Measurements from ENCODE around the gene P3R3URF.

- TF ChIP-seq POLR2A (IDR thresholded peaks at IDR 0.05; ENCODE audit: low read length) (no peak), GATA1 (IDR thresholded peaks at IDR 0.05; ENCODE audit: low read depth, low read length) (no peak)
These were observed 28.1 kb upstream of the P3R3URF start for GRCh38 chr1:46204406-46204742.

Measured in erythroblast (primary cell).